ENCODE data around the gene SLC25A22.

GRCh38 chr11:810040-810567, 12.0 kb upstream of the SLC25A22 start:
- TF ChIP-seq CTCF (IDR thresholded peaks at IDR 0.05) (peak in 1 of 7 experiments; percentile 1), POLR2A (IDR thresholded peaks at IDR 0.05) (no peak)

Measured in body of pancreas (tissue), 4 donors.